ENCODE results near the gene ZKSCAN5.

Gene ZKSCAN5

GRCh38 chr7:99535667-99536066 is 31.2 kb downstream of the ZKSCAN5 start:
- Histone ChIP-seq H3K4me3 (ENCODE audit: low read length, poor library complexity, severe bottlenecking) (no peak overlapping the region), H3K79me2 (ENCODE audit: insufficient read depth, low read length) (no peaks in the 10 kb centered on the region), H2AFZ (ENCODE audit: low read length) (no peak overlapping the region), H4K20me1 (ENCODE audit: insufficient read depth, low read length, poor library complexity, severe bottlenecking) (no peaks in the 10 kb centered on the region), H3K9me3 (ENCODE audit: insufficient read depth, low read depth, low read length) (peaks cover 27% of the 10 kb centered on the region; the same call in 1 of the 2 replicates), H3K4me1 (ENCODE audit: insufficient read depth, low read length, poor library complexity, severe bottlenecking) (no peaks in the 10 kb centered on the region), H3F3A (ENCODE audit: low read depth) (no peaks in the 10 kb centered on the region), H3K4me2 (ENCODE audit: low read depth, low read length, poor library complexity, severe bottlenecking) (no peak overlapping the region), H3K36me3 (ENCODE audit: insufficient read depth, low read length) (peaks cover 25% of the 10 kb centered on the region; the same call in 1 of the 2 replicates), H3K27me3 (ENCODE audit: insufficient read depth, low read length, poor library complexity, severe bottlenecking) (no peaks in the 10 kb centered on the region), H3K9me2 (replicated peaks; ENCODE audit: low read depth, low read length) (no peaks in the 10 kb centered on the region), H3K9ac (ENCODE audit: low read depth, low read length, poor library complexity, severe bottlenecking) (no peak overlapping the region)
- TF ChIP-seq CTCF (conservative IDR thresholded peaks at IDR 0.05; ENCODE audit: low read length): no peak
- no peak for TF ChIP-seq EZH2phosphoT487 (IDR thresholded peaks at IDR 0.05; ENCODE audit: borderline replicate concordance)

- Histone ChIP-seq H2AFZ (ENCODE audit: low read length) (no peak overlapping the region), H3K4me2 (ENCODE audit: low read depth, low read length, poor library complexity, severe bottlenecking) (no peak overlapping the region), H3K79me2 (ENCODE audit: insufficient read depth, low read length) (no peaks in the 10 kb centered on the region), H3K4me1 (ENCODE audit: insufficient read depth, low read length, poor library complexity, severe bottlenecking) (no peaks in the 10 kb centered on the region), H3K9me2 (replicated peaks; ENCODE audit: low read depth, low read length) (no peaks in the 10 kb centered on the region), H3K36me3 (ENCODE audit: insufficient read depth, low read length) (no peaks in the 10 kb centered on the region), H3K9ac (ENCODE audit: low read depth, low read length, poor library complexity, severe bottlenecking) (no peak overlapping the region), H3F3A (ENCODE audit: low read depth) (no peaks in the 10 kb centered on the region), H3K27me3 (ENCODE audit: insufficient read depth, low read length, poor library complexity, severe bottlenecking) (no peaks in the 10 kb centered on the region), H3K4me3 (ENCODE audit: low read length, poor library complexity, severe bottlenecking) (no peak overlapping the region), H4K20me1 (ENCODE audit: insufficient read depth, low read length, poor library complexity, severe bottlenecking) (no peaks in the 10 kb centered on the region), H3K9me3 (ENCODE audit: insufficient read depth, low read depth, low read length) (peaks cover 6% of the 10 kb centered on the region; the same call in 1 of the 2 replicates)
- TF ChIP-seq CTCF (conservative IDR thresholded peaks at IDR 0.05; ENCODE audit: low read length) (no peak), EZH2phosphoT487 (IDR thresholded peaks at IDR 0.05; ENCODE audit: borderline replicate concordance) (no peak)
Observed at GRCh38 chr7:99539213-99539811, 34.9 kb downstream of the ZKSCAN5 start.

DNA sequence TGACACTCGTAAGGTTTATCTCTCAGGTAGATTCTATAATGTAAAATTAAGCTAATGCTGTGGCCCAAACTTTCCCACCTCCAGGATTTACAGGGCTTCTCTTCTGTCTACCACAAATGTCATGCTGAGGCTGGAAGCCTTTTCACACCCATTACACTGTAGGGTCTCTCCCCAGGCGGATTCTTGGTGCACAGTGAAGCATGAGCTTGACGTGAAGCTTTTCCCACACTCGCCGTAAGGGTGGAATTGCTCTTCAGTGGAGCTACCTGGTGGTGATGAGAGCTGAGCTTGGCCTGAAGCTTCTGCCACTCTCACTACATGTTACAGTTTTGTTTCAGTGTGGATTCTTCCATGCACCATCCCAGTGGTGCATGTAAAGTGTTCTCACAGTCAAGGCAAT is 36.1 kb downstream of the ZKSCAN5 start:
- no peaks in the 10 kb centered on the region for H3K27me3 ChIP-seq (ENCODE audit: insufficient read depth, low read length, poor library complexity, severe bottlenecking)
- H3K4me2 ChIP-seq (ENCODE audit: low read depth, low read length, poor library complexity, severe bottlenecking): no peak overlapping the region
- no peaks in the 10 kb centered on the region for H3K9me2 ChIP-seq (replicated peaks; ENCODE audit: low read depth, low read length)
- no peak overlapping the region for H3K4me3 ChIP-seq (ENCODE audit: low read length, poor library complexity, severe bottlenecking)
- no peaks in the 10 kb centered on the region for H3F3A ChIP-seq (ENCODE audit: low read depth)
- no peaks in the 10 kb centered on the region for H3K36me3 ChIP-seq (ENCODE audit: insufficient read depth, low read length)
- H3K9me3 ChIP-seq (ENCODE audit: insufficient read depth, low read depth, low read length): peaks cover 6% of the 10 kb centered on the region; the same call in 1 of the 2 replicates
- no peaks in the 10 kb centered on the region for H3K79me2 ChIP-seq (ENCODE audit: insufficient read depth, low read length)
- TF ChIP-seq CTCF (conservative IDR thresholded peaks at IDR 0.05; ENCODE audit: low read length): no peak
- TF ChIP-seq EZH2phosphoT487 (IDR thresholded peaks at IDR 0.05; ENCODE audit: borderline replicate concordance): no peak
- H4K20me1 ChIP-seq (ENCODE audit: insufficient read depth, low read length, poor library complexity, severe bottlenecking): no peaks in the 10 kb centered on the region
- H3K4me1 ChIP-seq (ENCODE audit: insufficient read depth, low read length, poor library complexity, severe bottlenecking): no peaks in the 10 kb centered on the region
- H2AFZ ChIP-seq (ENCODE audit: low read length): no peak overlapping the region
- H3K9ac ChIP-seq (ENCODE audit: low read depth, low read length, poor library complexity, severe bottlenecking): no peak overlapping the region
